Measurements from ENCODE around the gene MAGEF1.

DNA sequence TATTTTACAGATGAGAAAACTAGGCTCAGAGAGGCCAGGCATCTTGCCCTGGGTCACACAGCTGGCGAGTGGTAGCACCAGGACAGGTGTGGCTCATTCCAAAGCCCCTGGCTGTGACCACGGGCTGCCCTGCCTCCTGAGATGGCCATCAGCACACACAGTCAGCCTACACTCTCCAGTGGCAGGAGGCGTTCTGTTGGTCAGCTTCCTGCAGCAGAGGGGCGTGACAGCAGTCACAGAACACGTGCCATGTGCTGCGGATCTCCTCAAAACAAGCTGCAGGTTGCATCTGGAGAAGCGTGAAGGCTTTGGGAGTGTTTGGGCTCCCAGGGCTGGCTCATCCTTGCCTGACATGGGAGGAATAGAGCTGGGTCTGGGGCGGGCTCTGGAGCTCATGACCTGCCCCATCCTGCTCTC is 43.5 kb upstream of the MAGEF1 start:
- TF ChIP-seq CTCF (IDR thresholded peaks at IDR 0.05) (no peak), EZH2phosphoT487 (IDR thresholded peaks at IDR 0.05) (no peak)
